ENCODE measurements around the gene HDHD5.

- no peak for TF ChIP-seq CTCF (IDR thresholded peaks at IDR 0.05; ENCODE audit: low read depth, low read length)
- no peak for TF ChIP-seq POLR2A (IDR thresholded peaks at IDR 0.05; ENCODE audit: extremely low read depth, insufficient read length)
These were observed 44.2 kb downstream of the HDHD5 start for GRCh38 chr22:17114898-17115235.
